Stimulated activated CD4-positive, alpha-beta T cell treated with anti-CD3 and anti-CD28 coated beads, Interleukin-4, amount 100 ng/mL, for 24 hours (primary cell): ENCODE results near the gene LAPTM4A.

Experiments
- DNase-seq: peaks from one replicate; pipeline ENCODE4 v3.0.0-alpha.2; 2020

Gene LAPTM4A

DNA sequence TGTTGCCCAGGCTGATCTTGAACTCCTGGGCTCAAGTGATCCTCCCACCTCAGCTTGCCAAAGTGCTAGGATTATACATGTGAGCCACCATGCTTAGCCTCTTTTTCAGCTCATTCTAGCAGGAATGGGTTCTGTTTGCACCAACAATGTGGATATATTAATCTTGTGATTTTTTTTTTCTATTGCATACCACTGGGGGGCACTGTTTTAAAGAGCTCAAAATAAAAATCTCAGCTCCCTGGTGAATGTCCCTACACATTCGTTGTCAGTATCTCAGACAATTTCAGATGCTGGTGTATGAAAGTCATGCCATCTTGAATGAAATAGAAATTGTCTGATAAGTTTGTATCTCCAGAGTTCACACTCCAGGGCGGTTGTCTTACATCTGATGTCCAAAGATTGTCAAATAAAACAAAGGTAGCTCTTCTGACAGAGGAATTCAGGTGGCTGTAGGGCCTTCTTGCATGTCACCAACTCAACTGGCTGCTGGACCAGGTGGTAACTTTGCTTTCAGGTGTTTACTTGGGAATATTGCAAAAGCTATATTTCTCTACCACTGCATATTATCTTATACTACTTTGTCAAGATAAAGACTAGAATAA lies 35.8 kb downstream of the LAPTM4A start:
- no peak for DNase-seq

DNA sequence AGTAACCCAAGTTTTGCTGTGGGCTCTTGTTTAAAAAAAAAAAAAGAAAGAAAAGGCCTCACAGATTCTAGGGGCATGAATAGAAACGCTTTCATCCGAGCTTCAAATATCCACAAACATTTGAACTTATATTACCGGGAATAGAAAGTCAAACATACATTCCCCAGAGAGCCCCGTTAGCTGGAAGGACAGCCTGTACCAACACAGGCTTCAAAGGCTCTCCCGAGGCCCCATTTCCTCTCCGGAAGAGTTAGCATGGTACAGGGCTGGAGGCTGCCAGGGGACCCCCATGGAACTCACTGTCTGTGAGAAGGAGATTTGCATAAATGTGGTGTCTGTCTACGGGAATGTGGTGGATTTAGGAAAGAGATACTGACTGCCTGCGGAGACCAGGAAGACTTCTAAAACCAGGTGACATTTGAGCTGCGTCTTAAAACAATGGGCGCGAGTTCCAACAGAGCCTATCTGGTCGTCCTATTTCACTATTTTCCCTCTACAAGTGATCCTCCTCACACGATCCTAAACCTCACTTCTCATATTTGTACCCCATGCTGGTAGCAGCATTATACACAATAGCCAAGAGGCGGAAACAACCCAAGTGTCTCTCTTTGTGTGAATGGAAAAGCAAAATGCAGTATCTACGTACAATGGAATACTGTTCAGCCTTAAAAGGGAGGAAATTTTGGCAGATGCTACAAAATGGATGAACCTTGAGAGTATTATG lies 38.1 kb downstream of the LAPTM4A start:
- no peak for DNase-seq

DNA sequence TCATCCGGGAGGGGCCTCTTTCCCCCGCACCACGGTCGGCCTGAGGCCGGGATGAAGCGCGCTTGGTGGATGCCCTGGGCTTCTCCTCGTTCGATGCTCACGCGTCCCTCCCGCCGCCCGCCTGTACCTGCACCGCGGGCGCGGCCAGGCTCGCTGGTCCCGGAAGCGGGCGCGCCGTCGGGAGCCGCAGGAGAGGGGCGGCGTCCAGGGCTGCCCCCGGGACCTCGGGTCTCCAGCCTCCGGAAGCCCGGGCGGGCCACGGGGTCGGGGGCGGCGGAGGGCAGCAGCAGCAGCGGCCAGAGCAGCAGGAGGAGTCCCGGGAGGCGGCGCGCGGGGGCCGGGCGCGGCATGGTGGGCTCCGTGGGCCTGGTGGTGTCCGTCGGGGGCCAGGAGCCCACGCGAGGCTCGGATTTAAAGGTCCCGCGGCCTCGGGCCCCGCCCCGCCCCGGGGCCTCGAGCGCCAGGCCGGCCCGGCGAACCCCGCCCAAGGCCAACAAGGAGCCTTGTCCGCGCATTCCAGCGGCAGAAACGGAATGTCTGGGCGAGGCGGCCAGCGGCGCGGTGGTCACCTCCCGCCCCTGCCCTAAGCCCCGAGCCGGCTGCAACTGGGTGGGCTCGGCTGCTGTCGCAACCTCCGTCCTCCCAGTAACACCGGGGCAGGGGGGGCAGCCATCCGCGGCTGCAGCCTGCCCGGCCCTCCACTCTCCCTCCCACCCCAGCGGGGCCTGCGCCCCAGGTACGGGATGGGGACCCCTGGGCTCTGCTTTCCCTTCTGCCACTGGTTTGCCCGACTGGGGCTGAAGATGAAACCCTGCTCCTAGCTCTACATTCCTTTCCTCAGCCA lies 38.9 kb downstream of the LAPTM4A start, which contains the start of gene MATN3:
MATN3 (minus strand) TSS at position 387 of the 844 bp plus-strand sequence; CDS start at position 350, 37 bp downstream.
- no peak for DNase-seq

DNA sequence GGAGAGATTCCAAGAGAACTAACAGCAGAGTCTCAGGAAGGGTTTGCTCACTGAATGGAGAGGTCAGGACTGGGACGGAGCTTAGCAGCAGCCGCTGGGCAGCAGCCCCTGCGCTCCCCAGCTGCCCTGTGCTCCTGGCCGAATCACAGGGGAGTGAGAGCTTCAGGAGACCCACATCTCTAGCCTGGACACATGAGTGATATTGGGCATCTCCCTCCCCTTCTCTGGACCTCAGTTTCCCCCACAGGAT lies 39.5 kb downstream of the LAPTM4A start:
- no peak for DNase-seq

DNA sequence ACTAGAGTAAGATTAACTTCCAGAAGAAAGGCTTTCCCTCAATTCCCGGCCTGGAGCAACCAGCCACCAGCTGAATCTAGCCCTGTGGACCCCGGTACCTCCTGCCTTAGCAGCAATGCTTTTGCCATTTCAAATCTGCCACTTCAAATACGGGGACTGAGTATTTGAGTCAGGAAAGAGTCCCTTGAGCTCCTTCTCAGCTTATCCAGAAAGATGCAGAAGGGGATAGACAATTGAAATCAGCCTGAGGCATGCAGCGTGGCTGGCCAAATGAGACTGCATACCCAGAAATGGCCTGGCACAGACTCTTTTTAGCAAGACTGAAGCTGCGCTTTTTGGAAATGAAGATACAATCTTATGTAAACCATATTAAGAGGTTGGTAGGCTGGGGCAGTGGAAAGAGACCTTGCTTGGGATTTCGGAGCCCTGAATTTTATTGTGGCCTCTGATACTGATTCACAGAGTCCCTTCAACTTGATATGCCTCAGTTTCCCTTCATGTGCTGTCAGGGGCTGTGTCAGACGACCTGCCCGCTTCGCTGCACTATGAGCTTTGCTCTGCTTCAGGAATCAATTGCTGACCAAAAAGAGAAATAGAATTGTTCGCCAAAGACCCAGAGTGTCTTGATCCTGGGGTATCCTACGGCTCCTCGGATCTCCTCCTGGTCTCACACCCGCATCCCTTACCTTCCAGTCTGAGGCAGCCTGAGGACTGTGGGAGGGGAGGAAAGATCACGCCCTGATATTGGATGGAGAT lies 40.0 kb downstream of the LAPTM4A start:
- no peak for DNase-seq

DNA sequence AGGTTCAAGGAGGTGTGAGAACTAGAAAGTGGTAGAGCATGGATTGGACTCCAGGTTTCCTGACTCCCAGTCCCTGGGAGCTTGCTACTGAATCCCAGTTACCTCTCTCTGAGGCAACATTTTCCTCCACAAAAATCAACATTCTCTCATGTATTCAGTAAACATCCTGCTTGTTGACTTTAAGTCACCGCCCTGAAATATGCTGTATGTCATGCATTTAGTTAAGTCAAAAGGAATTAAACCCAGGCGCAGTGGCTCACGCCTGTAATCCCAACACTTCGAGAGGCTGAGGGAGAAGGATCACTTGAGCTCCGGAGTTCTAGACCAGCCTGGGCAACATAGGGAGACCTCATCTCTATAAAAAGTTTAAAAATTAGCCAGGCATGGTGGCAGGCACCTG lies 42.7 kb downstream of the LAPTM4A start:
- DNase-seq, result no peak

DNA sequence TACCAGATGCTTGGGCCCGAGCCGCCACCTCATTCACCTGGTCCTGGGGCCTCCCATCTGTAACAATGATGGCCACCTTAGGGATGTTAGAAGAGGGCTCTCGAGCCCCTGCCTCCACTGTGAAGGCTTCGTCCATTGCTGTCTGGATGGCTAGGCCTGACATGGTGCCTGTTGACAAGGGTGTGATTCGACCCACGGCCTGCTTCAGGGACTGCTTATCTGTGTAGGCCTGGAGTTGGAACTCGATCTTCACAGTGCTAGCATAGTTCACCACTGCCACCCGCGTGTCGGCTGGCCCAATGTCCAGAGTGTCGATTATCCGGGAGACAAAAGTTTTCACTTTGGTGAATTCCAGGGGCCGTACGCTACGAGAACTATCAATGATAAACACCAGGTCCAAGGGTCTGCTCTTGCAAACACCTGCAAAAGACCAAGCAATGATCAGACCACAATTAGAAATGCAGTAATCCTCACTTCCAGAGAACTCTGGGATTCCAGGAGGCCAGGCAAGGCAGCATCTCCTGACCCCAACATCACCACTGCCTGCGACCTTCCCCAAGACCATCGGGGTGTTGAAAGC lies 45.4 kb downstream of the LAPTM4A start:
- no peak for DNase-seq

DNA sequence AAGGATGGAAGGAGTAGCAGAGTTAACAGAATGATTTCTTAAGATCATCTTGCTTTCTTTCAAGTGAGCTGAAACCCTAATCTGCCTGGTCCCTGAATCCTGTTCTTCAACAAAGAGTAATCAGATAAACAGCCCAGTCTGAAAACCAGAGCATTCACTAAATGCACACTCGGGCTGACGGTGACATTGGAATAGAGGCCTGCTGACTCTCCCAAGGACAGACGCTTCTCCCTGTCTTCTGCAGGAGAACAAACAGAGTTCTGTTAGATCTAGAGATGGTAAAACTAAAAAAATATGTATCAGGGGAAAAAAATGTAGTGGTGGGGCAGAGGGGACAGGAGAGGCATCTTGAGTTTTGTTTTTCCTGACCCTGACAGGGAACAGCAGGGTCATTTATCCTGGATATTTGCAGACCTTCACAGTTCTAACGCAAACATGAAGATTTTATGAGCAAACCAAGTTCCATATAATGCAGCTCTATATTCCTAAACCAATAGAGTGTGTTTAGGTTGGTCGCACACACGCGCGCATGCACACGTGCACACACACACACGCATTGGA lies 46.3 kb downstream of the LAPTM4A start:
- DNase-seq, result no peak

DNA sequence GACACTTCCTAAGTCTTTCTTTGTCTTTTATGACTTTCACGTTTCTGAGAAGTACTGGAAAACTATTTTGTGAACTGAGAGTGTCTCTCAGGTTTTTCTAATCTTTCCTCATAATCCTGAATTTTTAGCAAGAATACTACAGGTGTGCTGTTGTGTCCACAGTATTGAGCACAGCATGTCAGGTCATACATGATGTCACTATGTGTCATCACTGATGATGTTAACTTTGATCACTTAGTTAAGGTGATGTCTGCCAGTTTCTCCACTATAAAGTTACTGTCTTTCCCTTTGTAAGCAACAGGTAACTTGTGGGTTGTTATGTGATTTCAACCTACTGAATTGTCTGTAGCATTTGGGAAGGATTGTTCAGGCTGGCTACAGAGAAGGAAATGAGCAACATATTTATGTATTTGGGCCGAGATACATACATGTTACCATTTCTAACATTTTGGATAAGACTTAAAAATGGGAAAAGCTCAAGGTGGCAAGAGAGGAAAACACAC lies 50.0 kb downstream of the LAPTM4A start:
- DNase-seq, result no peak

DNA sequence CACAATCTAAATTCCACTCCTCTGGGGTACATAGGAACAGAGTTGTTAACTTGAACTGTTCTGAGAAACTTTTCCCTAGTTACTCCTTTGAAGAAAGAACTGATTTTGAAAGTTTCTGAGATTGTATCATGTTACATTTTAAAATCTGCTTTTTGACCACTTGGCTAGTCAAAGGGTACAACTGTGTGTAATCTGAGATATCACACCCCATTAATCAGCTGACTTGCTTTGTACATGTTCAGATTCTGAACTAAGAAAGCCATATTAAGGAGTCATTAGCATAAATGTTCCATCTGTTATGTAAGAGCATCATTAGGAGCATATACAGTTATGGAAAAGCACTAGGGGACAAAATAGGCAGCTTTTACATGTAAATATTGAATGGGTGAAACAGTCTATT lies 57.7 kb downstream of the LAPTM4A start:
- no peak for DNase-seq

DNA sequence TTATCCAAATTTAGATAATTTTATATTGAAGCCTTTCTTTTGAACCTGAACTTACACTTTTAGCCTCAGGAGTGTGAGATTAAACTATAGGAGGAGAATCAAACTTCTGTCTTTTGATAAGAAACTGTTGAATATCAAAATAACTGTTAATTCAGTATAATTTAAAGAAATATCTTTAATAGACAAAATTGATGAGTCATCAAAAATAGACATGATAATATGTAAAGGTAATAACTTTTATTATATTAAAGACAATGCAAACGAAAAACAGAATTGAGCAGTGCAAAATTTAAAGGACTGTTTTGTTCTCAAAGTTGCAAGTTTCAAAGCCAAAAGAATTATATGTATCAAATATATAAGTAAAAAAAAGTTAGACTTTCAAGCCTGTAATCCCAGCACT lies 59.5 kb downstream of the LAPTM4A start:
- no peak for DNase-seq

DNA sequence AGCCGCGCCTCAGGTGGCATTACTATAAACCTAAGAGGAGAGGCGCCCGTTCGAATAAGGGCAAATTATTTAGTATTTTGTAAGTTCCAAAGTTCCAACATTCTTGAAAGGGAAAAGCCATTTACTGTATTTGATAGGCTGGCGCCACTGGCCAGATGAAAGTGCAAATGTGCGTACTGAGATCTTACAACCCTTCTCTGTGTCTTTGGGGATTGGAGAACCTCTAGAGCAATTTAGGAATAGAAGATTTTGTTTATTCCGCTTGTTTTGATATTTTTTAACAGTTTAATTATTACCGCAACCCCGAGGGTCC lies 61.1 kb downstream of the LAPTM4A start:
- DNase-seq, result no peak

DNA sequence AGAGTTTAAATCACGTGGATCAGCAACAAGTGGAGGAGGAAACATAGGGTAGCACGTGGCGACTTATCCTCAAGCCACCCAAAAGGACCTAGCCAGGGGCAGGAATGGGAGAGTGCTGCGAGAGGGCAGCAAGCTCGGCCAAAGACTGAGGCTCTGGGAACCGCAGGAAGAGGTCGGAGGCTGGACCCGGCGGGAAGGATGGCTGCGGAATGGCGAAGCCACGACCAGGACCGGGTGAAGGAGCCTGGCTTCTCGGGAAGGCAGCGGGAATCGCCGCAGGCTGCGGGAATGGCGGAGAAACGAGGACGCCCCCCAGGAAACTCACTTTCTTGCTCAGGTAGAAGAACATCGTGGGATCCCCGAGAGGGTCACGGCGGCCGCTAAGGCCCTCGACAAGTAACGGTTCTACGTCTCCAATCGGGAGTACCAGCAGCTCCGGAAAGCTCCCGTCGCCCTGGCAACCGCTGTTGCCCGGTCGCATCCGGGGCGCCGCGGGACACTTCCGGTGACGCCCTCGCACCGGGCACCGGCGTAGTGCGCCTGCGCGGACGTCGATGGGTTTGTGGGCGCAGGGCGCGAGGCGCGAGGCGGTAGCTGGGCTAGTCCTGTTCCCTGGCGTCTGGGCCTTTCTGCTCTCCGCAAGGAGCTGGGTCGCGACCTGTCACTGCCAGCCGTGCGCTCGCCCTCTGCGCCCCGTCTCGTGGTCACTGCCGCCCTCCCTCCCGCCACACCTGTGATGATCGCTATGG lies 61.6 kb downstream of the LAPTM4A start, which contains the start of gene WDR35:
WDR35 (minus strand) TSS at position 439 of the 749 bp plus-strand sequence; CDS start at position 349, 90 bp downstream.
- peak; percentile 90 for DNase-seq

DNA sequence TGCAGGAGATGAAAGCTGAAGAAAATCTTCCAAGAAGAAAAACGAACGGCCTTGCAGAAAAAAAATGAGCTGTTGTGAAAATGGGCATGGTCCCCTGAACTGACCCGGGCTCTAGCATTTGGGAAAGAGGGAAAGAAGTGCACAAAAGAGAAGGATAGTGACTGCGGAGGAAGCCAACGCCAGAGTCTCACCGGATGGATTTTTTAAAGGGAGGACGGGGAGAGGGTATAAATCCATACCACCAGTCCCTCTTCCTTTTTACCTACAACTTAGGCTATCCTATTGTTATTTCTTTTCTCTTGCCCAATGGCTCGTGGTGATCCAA lies 62.1 kb downstream of the LAPTM4A start:
- DNase-seq, result no peak

DNA sequence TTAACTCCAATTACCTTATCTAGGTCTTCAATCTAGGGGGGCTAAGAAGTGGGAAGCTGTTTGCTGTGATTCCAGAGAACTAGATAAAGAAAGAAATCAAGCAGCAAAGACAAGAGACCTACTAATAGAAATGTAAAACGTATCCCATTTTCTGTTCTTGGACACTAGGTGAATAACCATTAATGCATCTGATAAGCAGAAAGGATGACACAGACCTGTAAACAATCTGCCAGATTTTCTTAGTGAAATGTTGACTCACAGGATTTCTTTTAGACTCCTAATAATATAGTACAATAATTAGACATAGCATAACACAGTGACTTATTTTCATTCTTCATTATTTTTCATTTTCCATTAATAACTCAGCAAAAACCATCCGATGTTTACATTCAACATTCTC lies 62.8 kb downstream of the LAPTM4A start:
- DNase-seq, result no peak

DNA sequence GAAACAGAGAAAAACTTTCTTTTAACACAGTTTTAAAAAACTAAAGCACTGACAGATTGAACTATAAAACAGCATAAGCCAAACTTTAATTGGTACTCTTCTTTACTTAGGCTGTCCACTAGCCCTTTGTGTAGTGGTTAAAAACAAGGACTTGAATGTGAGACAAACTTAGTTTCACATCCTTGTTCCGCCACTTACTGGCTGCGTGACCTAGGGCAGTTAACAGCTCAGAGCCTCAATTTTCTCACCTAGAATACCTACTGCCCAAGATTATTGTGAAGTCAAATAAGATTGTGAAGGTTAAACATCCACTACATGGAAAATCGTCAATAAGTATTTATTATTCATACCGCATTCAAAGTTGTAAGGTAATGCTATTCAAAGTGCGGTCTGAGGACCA lies 63.5 kb downstream of the LAPTM4A start:
- no peak for DNase-seq
